Suprapubic skin (tissue), 4 donors: ENCODE results near the gene RIPOR2.

Source experiments
- CTCF ChIP-seq, 2 donors: fragments of 200-600 bp in 1 of 2; fragments of 450-650 bp in 1 of 2; sonication (generic) in 1 of 2; IDR thresholded peaks; one replicate each; pipeline ENCODE4 v1.5.1; 2016 to 2019; ENCODE audit warnings: antibody characterized with exemption in 2 of 2, mild to moderate bottlenecking in 1 of 2, moderate library complexity in 1 of 2
- POLR2A ChIP-seq, 2 donors: fragments of 450-650 bp; IDR thresholded peaks; one replicate each; pipeline ENCODE4 v1.6.1; 2017; ENCODE audit warnings: antibody characterized with exemption in 2 of 2, mild to moderate bottlenecking in 2 of 2, moderate library complexity in 2 of 2
- POLR2AphosphoS5 ChIP-seq, 3 donors: sonication (generic); formaldehyde crosslinking; IDR thresholded peaks; one replicate each; pipeline ENCODE4 v1.6.1; 2017; ENCODE audit warnings: antibody characterized with exemption in 3 of 3

- TF ChIP-seq CTCF (IDR thresholded peaks at IDR 0.05), result no peak
- TF ChIP-seq POLR2AphosphoS5 (IDR thresholded peaks at IDR 0.05), result no peak
- no peak for TF ChIP-seq POLR2A (IDR thresholded peaks at IDR 0.05)
Observed at GRCh38 chr6:24947636-24948035, 11.9 kb upstream of the RIPOR2 start.
